ENCODE results near the gene FHL3. TPM values are rescaled to one million over a fixed set of nuclear protein-coding genes. Genes with fewer than 3 reads are reported as not detected.

Gene FHL3
- total RNA-seq, 2 donors from 2014 or later, result 7.3 to 7.8 TPM

DNA sequence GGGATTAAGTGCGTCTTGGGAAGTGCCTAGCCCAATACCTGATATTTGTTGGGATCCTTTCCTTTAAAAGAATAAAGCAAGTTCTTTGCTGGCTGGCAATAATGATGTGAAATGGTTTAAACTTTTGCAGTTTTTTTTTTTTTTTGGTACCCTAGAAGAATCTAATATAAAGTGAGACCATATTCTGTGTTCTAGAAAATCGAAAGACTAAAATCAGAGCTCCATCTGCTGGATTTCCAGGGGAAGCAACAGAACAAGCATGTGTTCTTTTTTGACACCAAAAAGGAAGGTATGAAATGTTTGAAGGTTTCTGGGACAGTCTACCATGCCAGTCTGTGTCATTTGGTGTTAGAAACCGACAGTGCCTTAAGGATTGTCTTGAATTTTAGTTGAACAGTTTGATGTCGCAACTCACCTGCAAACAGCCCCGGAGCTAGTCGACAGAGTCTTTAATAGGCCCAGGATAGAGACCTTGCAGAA is 13.6 kb upstream of the FHL3 start:
- Histone ChIP-seq H3K36me3 (replicated peaks in 1 of 2; ENCODE audit: insufficient read depth in 1 of 2, low read depth in 2 of 2) (peaks cover 9 to 30% of the 10 kb centered on the region in 2 donors), H3K4me3 (no peak overlapping the region), H3K27me3 (no peaks in the 10 kb centered on the region), H3K27ac (no peak overlapping the region), H3K9me3 (no peaks in the 10 kb centered on the region), H3K4me1 (peaks cover 17% of the 10 kb centered on the region)
- intact Hi-C loops (cut with DNase I), result no loop called here
- no peak for TF ChIP-seq POLR2A (IDR thresholded peaks at IDR 0.05)
- TF ChIP-seq, protein P1, sequence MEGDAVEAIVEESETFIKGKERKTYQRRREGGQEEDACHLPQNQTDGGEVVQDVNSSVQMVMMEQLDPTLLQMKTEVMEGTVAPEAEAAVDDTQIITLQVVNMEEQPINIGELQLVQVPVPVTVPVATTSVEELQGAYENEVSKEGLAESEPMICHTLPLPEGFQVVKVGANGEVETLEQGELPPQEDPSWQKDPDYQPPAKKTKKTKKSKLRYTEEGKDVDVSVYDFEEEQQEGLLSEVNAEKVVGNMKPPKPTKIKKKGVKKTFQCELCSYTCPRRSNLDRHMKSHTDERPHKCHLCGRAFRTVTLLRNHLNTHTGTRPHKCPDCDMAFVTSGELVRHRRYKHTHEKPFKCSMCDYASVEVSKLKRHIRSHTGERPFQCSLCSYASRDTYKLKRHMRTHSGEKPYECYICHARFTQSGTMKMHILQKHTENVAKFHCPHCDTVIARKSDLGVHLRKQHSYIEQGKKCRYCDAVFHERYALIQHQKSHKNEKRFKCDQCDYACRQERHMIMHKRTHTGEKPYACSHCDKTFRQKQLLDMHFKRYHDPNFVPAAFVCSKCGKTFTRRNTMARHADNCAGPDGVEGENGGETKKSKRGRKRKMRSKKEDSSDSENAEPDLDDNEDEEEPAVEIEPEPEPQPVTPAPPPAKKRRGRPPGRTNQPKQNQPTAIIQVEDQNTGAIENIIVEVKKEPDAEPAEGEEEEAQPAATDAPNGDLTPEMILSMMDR (IDR thresholded peaks at IDR 0.05), result peak in 6 of 7 experiments; percentile 14 to 51 (median 38)
- ATAC-seq, result no peak
- 69 to 72% methylated on average over 6 of the region's 6 CpGs for WGBS, 2 donors
- DNase-seq, result no peak

DNA sequence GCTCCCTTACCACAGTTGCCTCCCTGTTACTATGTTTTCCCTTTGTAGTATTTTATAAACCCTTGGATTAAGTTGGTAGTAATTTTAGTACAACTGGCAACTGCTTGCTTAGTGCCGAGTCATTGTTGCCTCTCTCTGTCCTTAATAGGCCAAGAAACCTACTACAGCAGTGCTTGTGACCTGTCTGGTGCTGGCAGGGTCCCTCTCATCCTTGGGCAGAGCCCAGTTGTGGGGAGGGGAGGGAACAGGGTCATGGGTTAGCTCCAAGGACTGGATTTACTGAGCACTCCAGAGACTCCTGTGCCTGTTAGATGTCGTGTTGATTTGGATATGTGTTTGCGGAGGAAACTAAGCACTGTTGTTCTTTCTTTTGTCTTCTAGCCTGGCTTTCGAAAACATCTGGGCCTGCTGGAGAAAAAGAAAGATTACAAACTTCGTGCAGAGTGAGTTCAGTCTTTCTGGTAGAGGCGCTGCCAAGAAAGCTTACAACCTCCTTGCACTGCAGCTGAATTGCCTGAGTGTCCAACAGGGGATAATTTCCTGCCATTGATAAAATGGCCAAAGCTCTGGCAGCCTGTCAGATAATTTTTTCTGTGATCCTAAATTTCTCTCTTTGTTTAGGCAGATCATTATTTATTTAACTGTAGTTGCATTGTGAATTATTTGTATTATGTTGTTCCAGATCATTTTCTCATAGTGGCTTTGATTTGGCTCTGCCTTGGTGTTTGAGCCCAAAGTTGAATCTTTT is 10.8 kb upstream of the FHL3 start:
- no peak overlapping the region for H3K4me3 ChIP-seq
- no peak for ATAC-seq
- peaks cover 9 to 15% of the 10 kb centered on the region in 2 donors for H3K36me3 ChIP-seq (replicated peaks in 1 of 2; ENCODE audit: insufficient read depth in 1 of 2, low read depth in 2 of 2)
- peaks cover 29% of the 10 kb centered on the region for H3K4me1 ChIP-seq
- WGBS, 2 donors, result 60 to 66% methylated on average over 6 of the region's 6 CpGs
- no peak for DNase-seq
- H3K27ac ChIP-seq, result peak overlapping the region in 1 of 4 donors; percentile 2
- intact Hi-C loops (cut with DNase I), result no loop called here
- H3K9me3 ChIP-seq, result no peaks in the 10 kb centered on the region
- no peaks in the 10 kb centered on the region for H3K27me3 ChIP-seq
- TF ChIP-seq, protein P1 (IDR thresholded peaks at IDR 0.05), result no peak
- TF ChIP-seq POLR2A (IDR thresholded peaks at IDR 0.05), result no peak

DNA sequence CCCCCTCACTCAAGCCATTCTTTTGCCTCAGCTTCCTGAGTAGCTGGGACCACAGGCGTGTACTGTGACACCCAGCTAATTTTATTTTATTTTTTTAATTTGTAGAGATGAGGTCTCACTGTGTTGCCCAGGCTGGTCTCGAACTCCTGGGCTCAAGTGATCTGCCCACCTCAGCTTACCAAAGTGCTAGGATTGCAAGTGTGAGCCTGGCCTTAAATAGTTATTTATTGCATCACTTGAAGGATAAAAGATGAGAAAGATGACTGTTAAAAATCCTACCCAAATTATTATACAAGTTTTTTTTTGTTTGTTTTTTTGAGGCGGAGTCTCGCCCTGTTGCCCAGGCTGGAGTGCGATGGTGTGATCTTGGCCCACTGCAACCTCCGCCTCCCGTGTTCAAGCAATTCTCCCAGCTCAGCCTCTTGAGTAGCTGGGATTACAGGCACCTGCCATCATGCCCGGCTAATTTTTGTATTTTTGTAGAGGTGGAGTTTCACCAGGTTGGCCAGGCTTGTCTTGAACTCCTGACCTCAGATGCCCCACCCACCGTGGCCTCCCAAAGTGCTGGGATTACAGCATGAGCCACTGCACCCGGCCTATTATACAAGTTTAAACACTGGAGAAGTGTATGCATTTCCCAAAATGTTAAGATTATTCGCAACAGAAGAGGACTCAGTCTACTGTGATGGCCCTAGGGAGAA is 9.6 kb upstream of the FHL3 start:
- TF ChIP-seq, protein P1 (IDR thresholded peaks at IDR 0.05), result no peak
- no peak for TF ChIP-seq POLR2A (IDR thresholded peaks at IDR 0.05)
- intact Hi-C loops (cut with DNase I), result no loop called here
- Histone ChIP-seq H3K36me3 (replicated peaks in 1 of 2; ENCODE audit: insufficient read depth in 1 of 2, low read depth in 2 of 2) (peaks cover 5 to 15% of the 10 kb centered on the region in 2 donors), H3K27ac (no peak overlapping the region), H3K27me3 (no peaks in the 10 kb centered on the region), H3K4me3 (no peak overlapping the region), H3K9me3 (no peaks in the 10 kb centered on the region), H3K4me1 (peaks cover 29% of the 10 kb centered on the region)
- WGBS, 2 donors, result 77 to 84% methylated on average over 11 of the region's 11 CpGs
- DNase-seq (no peak), ATAC-seq (no peak)

DNA sequence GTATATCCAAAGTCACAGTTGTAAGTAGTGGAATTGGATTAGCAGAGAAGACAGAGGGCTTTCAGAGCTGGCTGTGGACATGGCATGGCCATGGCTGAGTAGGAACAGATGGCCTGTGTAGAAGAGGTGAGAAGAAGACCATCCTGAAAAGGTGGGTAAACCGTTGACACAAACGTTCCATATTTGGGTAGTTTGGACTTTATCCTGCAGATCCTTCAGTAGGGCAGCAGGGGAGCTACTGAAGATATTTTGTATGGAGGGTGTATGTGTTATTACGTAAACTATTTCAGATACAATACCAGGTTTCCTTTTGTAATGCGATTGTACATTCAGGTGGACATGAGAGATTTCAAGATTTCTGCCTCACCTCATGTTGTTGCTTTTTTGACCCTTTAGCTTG is 8.9 kb upstream of the FHL3 start:
- no peak overlapping the region for H3K4me3 ChIP-seq
- H3K9me3 ChIP-seq, result no peaks in the 10 kb centered on the region
- intact Hi-C loops (cut with DNase I), result no loop called here
- no peak overlapping the region for H3K27ac ChIP-seq
- ATAC-seq (no peak), DNase-seq (no peak)
- H3K27me3 ChIP-seq, result no peaks in the 10 kb centered on the region
- TF ChIP-seq POLR2A (IDR thresholded peaks at IDR 0.05), result no peak
- TF ChIP-seq, protein P1 (IDR thresholded peaks at IDR 0.05), result no peak
- peaks cover 0 to 11% of the 10 kb centered on the region in 2 donors for H3K36me3 ChIP-seq (replicated peaks in 1 of 2; ENCODE audit: insufficient read depth in 1 of 2, low read depth in 2 of 2)
- H3K4me1 ChIP-seq, result peaks cover 29% of the 10 kb centered on the region
- WGBS, 2 donors, result 38 to 40% methylated on average over 4 of the region's 4 CpGs

Measured in body of pancreas (tissue), 4 donors.